MM.1S (cell line): ENCODE measurements around the gene SCGN.

ENCODE experiments used
- EZH2phosphoT487 ChIP-seq: fragments of 300-600 bp; sonication (generic); IDR thresholded peaks from 2 replicates; pipeline ENCODE4 v1.6.1; 2018; ENCODE audit warnings: antibody characterized with exemption, low read length
- TF ChIP-seq, protein P1 (sequence below): fragments of 300-600 bp; sonication (generic); IDR thresholded peaks from 2 replicates; pipeline ENCODE4 v1.5.1; 2016; ENCODE audit warnings: antibody characterized with exemption, low read length, mixed read lengths

DNA sequence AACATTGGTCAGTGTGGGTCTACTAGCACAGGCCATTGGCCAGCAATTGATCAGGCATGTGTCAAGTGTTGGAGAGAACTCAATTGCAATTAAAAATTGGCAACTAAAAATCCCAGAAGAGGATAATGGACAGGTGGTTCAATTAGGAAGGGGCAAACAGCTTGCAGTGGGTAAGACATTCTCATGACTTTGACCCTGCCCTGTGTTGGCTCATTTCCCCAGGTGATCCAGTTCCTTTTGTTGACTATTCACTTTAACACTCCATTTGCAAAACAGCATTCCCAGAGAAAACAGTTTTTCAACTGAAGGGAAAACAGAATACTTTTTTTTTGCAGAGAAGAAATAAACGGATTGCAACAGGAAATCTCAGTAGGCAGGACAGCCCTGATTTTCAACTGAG is 28.9 kb upstream of the SCGN start:
- TF ChIP-seq, protein P1, sequence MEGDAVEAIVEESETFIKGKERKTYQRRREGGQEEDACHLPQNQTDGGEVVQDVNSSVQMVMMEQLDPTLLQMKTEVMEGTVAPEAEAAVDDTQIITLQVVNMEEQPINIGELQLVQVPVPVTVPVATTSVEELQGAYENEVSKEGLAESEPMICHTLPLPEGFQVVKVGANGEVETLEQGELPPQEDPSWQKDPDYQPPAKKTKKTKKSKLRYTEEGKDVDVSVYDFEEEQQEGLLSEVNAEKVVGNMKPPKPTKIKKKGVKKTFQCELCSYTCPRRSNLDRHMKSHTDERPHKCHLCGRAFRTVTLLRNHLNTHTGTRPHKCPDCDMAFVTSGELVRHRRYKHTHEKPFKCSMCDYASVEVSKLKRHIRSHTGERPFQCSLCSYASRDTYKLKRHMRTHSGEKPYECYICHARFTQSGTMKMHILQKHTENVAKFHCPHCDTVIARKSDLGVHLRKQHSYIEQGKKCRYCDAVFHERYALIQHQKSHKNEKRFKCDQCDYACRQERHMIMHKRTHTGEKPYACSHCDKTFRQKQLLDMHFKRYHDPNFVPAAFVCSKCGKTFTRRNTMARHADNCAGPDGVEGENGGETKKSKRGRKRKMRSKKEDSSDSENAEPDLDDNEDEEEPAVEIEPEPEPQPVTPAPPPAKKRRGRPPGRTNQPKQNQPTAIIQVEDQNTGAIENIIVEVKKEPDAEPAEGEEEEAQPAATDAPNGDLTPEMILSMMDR, result no peak
- TF ChIP-seq EZH2phosphoT487, result no peak
